Measurements from ENCODE around the gene GSDME. TPM values are rescaled to one million over a fixed set of nuclear protein-coding genes. Genes with fewer than 3 reads are reported as not detected.

GSDME gene
- total RNA-seq, 1 donor from 2014 or later, result 22.3 TPM

- Mint-ChIP-seq H3K27ac (no peak overlapping the region), H3K27me3 (no peaks in the 10 kb centered on the region), H3K4me1 (ENCODE audit: low read depth) (no peaks in the 10 kb centered on the region), H3K9me3 (ENCODE audit: low read depth) (no peaks in the 10 kb centered on the region), H3K36me3 (ENCODE audit: insufficient read depth) (peaks cover 8% of the 10 kb centered on the region), H3K4me3 (ENCODE audit: low read depth) (no peak overlapping the region)
- no peak for TF ChIP-seq CTCF (IDR thresholded peaks at IDR 0.05; ENCODE audit: unreplicated experiment)
- no peak for DNase-seq (ENCODE audit: low spot score, unreplicated experiment)
Observed at GRCh38 chr7:24706211-24707170, 50.8 kb downstream of the GSDME start.

- TF ChIP-seq CTCF (IDR thresholded peaks at IDR 0.05; ENCODE audit: unreplicated experiment), result no peak
- peaks cover 4% of the 10 kb centered on the region for H3K4me1 Mint-ChIP-seq (ENCODE audit: low read depth)
- no peak for DNase-seq (ENCODE audit: low spot score, unreplicated experiment)
Observed at GRCh38 chr7:24705461-24705954, 51.8 kb downstream of the GSDME start.

GRCh38 chr7:24704311-24704710 is 53.0 kb downstream of the GSDME start:
- no peak for DNase-seq (ENCODE audit: low spot score, unreplicated experiment)
- no peak overlapping the region for H3K4me3 Mint-ChIP-seq (ENCODE audit: low read depth)
- H3K27me3 Mint-ChIP-seq, result no peaks in the 10 kb centered on the region
- H3K27ac Mint-ChIP-seq, result no peak overlapping the region
- H3K4me1 Mint-ChIP-seq (ENCODE audit: low read depth), result peaks cover 6% of the 10 kb centered on the region
- no peaks in the 10 kb centered on the region for H3K9me3 Mint-ChIP-seq (ENCODE audit: low read depth)
- H3K36me3 Mint-ChIP-seq (ENCODE audit: insufficient read depth), result peaks cover 4% of the 10 kb centered on the region
- no peak for TF ChIP-seq CTCF (IDR thresholded peaks at IDR 0.05; ENCODE audit: unreplicated experiment)

More at GRCh38 chr7:24705461-24705954, 51.8 kb downstream of the GSDME start:
- H3K9me3 Mint-ChIP-seq (ENCODE audit: low read depth), result no peaks in the 10 kb centered on the region
- peak overlapping the region; percentile 1 for H3K27ac Mint-ChIP-seq
- H3K36me3 Mint-ChIP-seq (ENCODE audit: insufficient read depth), result peaks cover 11% of the 10 kb centered on the region
- H3K27me3 Mint-ChIP-seq, result no peaks in the 10 kb centered on the region
- no peak overlapping the region for H3K4me3 Mint-ChIP-seq (ENCODE audit: low read depth)

GRCh38 chr7:24703296-24703695 is 54.0 kb downstream of the GSDME start:
- DNase-seq (ENCODE audit: low spot score, unreplicated experiment), result no peak
- Mint-ChIP-seq H3K27me3 (no peaks in the 10 kb centered on the region), H3K4me1 (ENCODE audit: low read depth) (peaks cover 13% of the 10 kb centered on the region), H3K4me3 (ENCODE audit: low read depth) (no peak overlapping the region), H3K9me3 (ENCODE audit: low read depth) (no peaks in the 10 kb centered on the region), H3K27ac (no peak overlapping the region), H3K36me3 (ENCODE audit: insufficient read depth) (peaks cover 6% of the 10 kb centered on the region)
- no peak for TF ChIP-seq CTCF (IDR thresholded peaks at IDR 0.05; ENCODE audit: unreplicated experiment)

GRCh38 chr7:24702755-24703154 is 54.5 kb downstream of the GSDME start:
- TF ChIP-seq CTCF (IDR thresholded peaks at IDR 0.05; ENCODE audit: unreplicated experiment), result no peak
- Mint-ChIP-seq H3K27ac (no peak overlapping the region), H3K9me3 (ENCODE audit: low read depth) (no peaks in the 10 kb centered on the region), H3K4me1 (ENCODE audit: low read depth) (peaks cover 17% of the 10 kb centered on the region), H3K27me3 (no peaks in the 10 kb centered on the region), H3K4me3 (ENCODE audit: low read depth) (no peak overlapping the region), H3K36me3 (ENCODE audit: insufficient read depth) (peaks cover 6% of the 10 kb centered on the region)
- DNase-seq (ENCODE audit: low spot score, unreplicated experiment), result no peak

All from progenitor cell of endocrine pancreas (in vitro differentiated cells).